H9 (cell line): ENCODE data around the gene PCSK2. TPM values are rescaled to one million over a fixed set of nuclear protein-coding genes. Genes with fewer than 3 reads are reported as not detected.

Source experiments
- DNase-seq: peaks from one replicate; pipeline ENCODE4 v3.0.0-alpha.2; 2017
- H2AFZ ChIP-seq: one replicate; pipeline ENCODE4 v1.6.1; 2013; ENCODE audit warnings: mild to moderate bottlenecking, low read length, control low read depth, moderate library complexity
- H2AK5ac ChIP-seq: 2 replicates; pipeline ENCODE4 v1.6.1; 2013; ENCODE audit warnings: low read length, control low read depth, mixed read lengths; ENCODE audit not compliant: insufficient read length
- H2BK120ac ChIP-seq: one replicate; pipeline ENCODE4 v1.6.1; 2013; ENCODE audit warnings: low read depth, mild to moderate bottlenecking, low read length, control low read depth, inconsistent platforms; ENCODE audit not compliant: poor library complexity, severe bottlenecking
- H2BK12ac ChIP-seq: 2 replicates; pipeline ENCODE4 v1.6.1; 2013; ENCODE audit warnings: low read length, control low read depth, mixed read lengths, low read depth; ENCODE audit not compliant: insufficient read length
- H2BK15ac ChIP-seq: 2 replicates; pipeline ENCODE4 v1.6.1; 2013; ENCODE audit warnings: low read depth, low read length, control low read depth
- H2BK20ac ChIP-seq: one replicate; pipeline ENCODE4 v1.6.1; 2013; ENCODE audit warnings: low read depth, mild to moderate bottlenecking, low read length, control low read depth, inconsistent platforms; ENCODE audit not compliant: poor library complexity, severe bottlenecking
- H2BK5ac ChIP-seq: 2 replicates; pipeline ENCODE4 v1.6.1; 2013; ENCODE audit warnings: low read length, control low read depth, mixed read lengths; ENCODE audit not compliant: insufficient read length
- H3K14ac ChIP-seq: 2 replicates; pipeline ENCODE4 v1.6.1; 2013; ENCODE audit warnings: low read length, control low read depth; ENCODE audit not compliant: insufficient read depth
- H3K18ac ChIP-seq: 2 replicates; pipeline ENCODE4 v1.6.1; 2013; ENCODE audit warnings: low read depth, mild to moderate bottlenecking, mixed read lengths, low read length, control low read depth; ENCODE audit not compliant: insufficient read length
- H3K23ac ChIP-seq: 2 replicates; pipeline ENCODE4 v1.6.1; 2013; ENCODE audit warnings: low read length, control low read depth, mixed read lengths, low read depth; ENCODE audit not compliant: insufficient read length
- H3K23me2 ChIP-seq: 2 replicates; pipeline ENCODE4 v1.6.1; 2013; ENCODE audit warnings: low read depth, mild to moderate bottlenecking, mixed read lengths, low read length, control low read depth; ENCODE audit not compliant: insufficient read length, poor library complexity, severe bottlenecking
- H3K27ac ChIP-seq: 2 replicates; pipeline ENCODE4 v1.5.1; 2013; ENCODE audit warnings: low read length, control low read depth, mixed read lengths, low read depth; ENCODE audit not compliant: insufficient read length
- H3K27me3 ChIP-seq: 2 replicates; pipeline ENCODE4 v1.6.1; 2013; ENCODE audit warnings: low read length, control low read depth, inconsistent platforms; ENCODE audit not compliant: insufficient read depth
- H3K4ac ChIP-seq: 2 replicates; pipeline ENCODE4 v1.6.1; 2013; ENCODE audit warnings: low read depth, mild to moderate bottlenecking, control low read depth, inconsistent platforms, low read length, moderate library complexity
- H3K4me1 ChIP-seq: 2 replicates; pipeline ENCODE4 v1.6.1; 2013; ENCODE audit warnings: low read length, control low read depth, inconsistent platforms; ENCODE audit not compliant: insufficient read depth
- H3K4me2 ChIP-seq: 2 replicates; pipeline ENCODE4 v1.6.1; 2013; ENCODE audit warnings: low read length, control low read depth, mixed read lengths; ENCODE audit not compliant: insufficient read length, insufficient read depth
- H3K56ac ChIP-seq: 2 replicates; pipeline ENCODE4 v1.6.1; 2013; ENCODE audit warnings: low read depth, mild to moderate bottlenecking, mixed read lengths, low read length, control low read depth; ENCODE audit not compliant: insufficient read length
- H3K79me1 ChIP-seq: 2 replicates; pipeline ENCODE4 v1.6.1; 2013; ENCODE audit warnings: low read depth, mild to moderate bottlenecking, moderate library complexity, low read length, control low read depth, inconsistent platforms; ENCODE audit not compliant: insufficient read depth, poor library complexity, severe bottlenecking
- H3K79me2 ChIP-seq: 2 replicates; pipeline ENCODE4 v1.6.1; 2013; ENCODE audit warnings: low read length, control low read depth, inconsistent platforms; ENCODE audit not compliant: insufficient read depth
- H3K9ac ChIP-seq: 2 replicates; pipeline ENCODE4 v1.6.1; 2013; ENCODE audit warnings: low read length, control low read depth, mixed read lengths; ENCODE audit not compliant: insufficient read length; ENCODE audit errors: extremely low read depth
- H3K9me3 ChIP-seq: one replicate; pipeline ENCODE4 v1.6.1; 2013; ENCODE audit warnings: low read depth, low read length, inconsistent platforms; ENCODE audit not compliant: control insufficient read depth
- H3T11ph ChIP-seq: one replicate; pipeline ENCODE4 v1.6.1; 2013; ENCODE audit warnings: mild to moderate bottlenecking, low read length, control low read depth, inconsistent platforms
- H4K20me1 ChIP-seq: one replicate; pipeline ENCODE4 v1.6.1; 2013; ENCODE audit not compliant: control insufficient read depth, insufficient read length, insufficient read depth
- H4K5ac ChIP-seq: 2 replicates; pipeline ENCODE4 v1.6.1; 2013; ENCODE audit warnings: low read depth, mild to moderate bottlenecking, mixed read lengths, low read length, control low read depth; ENCODE audit not compliant: insufficient read length
- H4K8ac ChIP-seq: replicated peaks from 2 replicates; pipeline ENCODE4 v1.6.1; 2013; ENCODE audit warnings: low read length, control low read depth, mixed read lengths, low read depth; ENCODE audit not compliant: insufficient read length
- H4K91ac ChIP-seq: 2 replicates; pipeline ENCODE4 v1.6.1; 2013; ENCODE audit warnings: low read depth, mild to moderate bottlenecking, moderate library complexity, mixed read lengths, low read length, control low read depth; ENCODE audit not compliant: insufficient read length
- H3K27ac Mint-ChIP-seq, 3 experiments: 2 replicates in 2 of 3; 3 replicates in 1 of 3; pipeline ENCODE4 v1.8.0; 2020 to 2021; ENCODE audit warnings: mixed read lengths in 3 of 3, mild to moderate bottlenecking in 1 of 3, moderate library complexity in 1 of 3
- H3K27me3 Mint-ChIP-seq: 2 replicates; pipeline ENCODE4 v1.8.0; 2021; ENCODE audit warnings: low read depth, mild to moderate bottlenecking, moderate library complexity, mixed read lengths
- H3K36me3 Mint-ChIP-seq, 3 experiments: 2 replicates in 2 of 3; 3 replicates in 1 of 3; pipeline ENCODE4 v1.8.0; 2020 to 2021; ENCODE audit warnings: low read depth in 3 of 3, mixed read lengths in 3 of 3; ENCODE audit not compliant: insufficient read depth in 1 of 3
- H3K4me1 Mint-ChIP-seq, 2 experiments: 2 replicates each; pipeline ENCODE4 v1.8.0; 2020; ENCODE audit warnings: mixed read lengths in 2 of 2
- H3K4me3 Mint-ChIP-seq, 2 experiments: 2 replicates in 1 of 2; 3 replicates in 1 of 2; pipeline ENCODE4 v1.8.0; 2020 to 2021; ENCODE audit warnings: mild to moderate bottlenecking in 2 of 2, mixed read lengths in 2 of 2, moderate library complexity in 1 of 2
- H3K9me3 Mint-ChIP-seq, 2 experiments: 2 replicates in 1 of 2; 3 replicates in 1 of 2; pipeline ENCODE4 v1.8.0; 2020; ENCODE audit warnings: mild to moderate bottlenecking in 2 of 2, mixed read lengths in 2 of 2, moderate library complexity in 1 of 2
- CTCF ChIP-seq: fragments of 200-600 bp; sonication (generic); conservative IDR thresholded peaks from 3 replicates; pipeline ENCODE4 v1.8.0; 2021; ENCODE audit warnings: antibody characterized with exemption, mild to moderate bottlenecking
- WGBS: extraction: QIAGEN DNeasy Blood & Tissue Kit; methylation state at CpG from one replicate; pipeline ENCODE4 v1.1.7; 2013; ENCODE audit warnings: missing lambda C conversion rate, low lambda C conversion rate, mixed read lengths; ENCODE audit not compliant: insufficient read length; ENCODE audit errors: extremely low coverage; 5-methylcytosine and 5-hydroxymethylcytosine counted together
- total RNA-seq: library from RNA; stranded (reverse); gene quantifications from 2 replicates; pipeline ENCODE4 v1.2.1, GENCODE V29; 2021

Gene PCSK2
- total RNA-seq, 1 experiment from 2014 or later, result 2.8 TPM

GRCh38 chr20:17418737-17419136 lies 191.9 kb downstream of the PCSK2 start:
- Histone ChIP-seq H2BK15ac (no peak overlapping the region), H3K79me2 (no peaks in the 10 kb centered on the region), H2AFZ (no peak overlapping the region), H4K8ac (no peak overlapping the region), H3K4me1 (peaks cover 3% of the 10 kb centered on the region; the same call in 1 of the 2 replicates), H3K4ac (no peak overlapping the region), H3K56ac (no peak overlapping the region), H3K9me3 (no peaks in the 10 kb centered on the region), H3K23ac (no peak overlapping the region), H3K27ac (no peak overlapping the region), H2BK5ac (no peak overlapping the region), H4K5ac (no peak overlapping the region), H3T11ph (no peak overlapping the region), H3K23me2 (no peaks in the 10 kb centered on the region), H4K20me1 (no peaks in the 10 kb centered on the region), H3K18ac (no peak overlapping the region), H4K91ac (no peak overlapping the region), H3K4me2 (no peak overlapping the region), H3K14ac (no peak overlapping the region), H2AK5ac (no peak overlapping the region), H2BK120ac (no peak overlapping the region), H2BK20ac (no peak overlapping the region), H3K9ac (no peak overlapping the region), H3K79me1 (no peaks in the 10 kb centered on the region), H3K27me3 (no peaks in the 10 kb centered on the region), H2BK12ac (no peak overlapping the region)
- DNase-seq, result no peak
- H3K9me3 Mint-ChIP-seq, result peaks cover 16 to 21% of the 10 kb centered on the region in 2 experiments
- no peak overlapping the region for H3K27ac Mint-ChIP-seq
- no peak overlapping the region for H3K4me3 Mint-ChIP-seq
- no peak for TF ChIP-seq CTCF
- peaks cover 8% of the 10 kb centered on the region for H3K27me3 Mint-ChIP-seq
- no peaks in the 10 kb centered on the region for H3K4me1 Mint-ChIP-seq
- WGBS, result no CpG with 5 or more reads among the region's 4 CpGs
- H3K36me3 Mint-ChIP-seq, result peaks cover 0 to 6% (median 1%) of the 10 kb centered on the region in 3 experiments; a peak in 1 of 7 replicates
